Activated B cell treated with CpG ODN at 0.5 μM for 24 hours (primary cell): ENCODE results near the gene MSI2. TPM values are rescaled to one million over a fixed set of nuclear protein-coding genes. Genes with fewer than 3 reads are reported as not detected.

Experiments
- ATAC-seq: fragments of 200-7000 bp; cut with Tn5 transposase; one replicate; pipeline ENCODE4 v1.10.0; 2021; ENCODE audit warnings: low read depth, mild to moderate bottlenecking, moderate library complexity
- CTCF ChIA-PET: fragments of 350-600 bp; sonication (Branson Sonifier 250); formaldehyde crosslinking; loops from one replicate; lab custom pipeline; 2021; ENCODE audit warnings: antibody characterized with exemption; lab: Charles Lee
- POLR2A ChIA-PET: fragments of 350-600 bp; sonication (Branson Sonifier 250); formaldehyde crosslinking; loops from one replicate; lab custom pipeline; 2021; ENCODE audit warnings: antibody characterized with exemption; lab: Charles Lee
- DNase-seq: peaks from one replicate; pipeline ENCODE4 v3.0.0; 2022
- H3K27ac Mint-ChIP-seq: one replicate; pipeline ENCODE4 v1.8.0; 2020; ENCODE audit warnings: mixed read lengths
- H3K27me3 Mint-ChIP-seq: one replicate; pipeline ENCODE4 v1.8.0; 2021; ENCODE audit warnings: mixed read lengths
- H3K36me3 Mint-ChIP-seq: one replicate; pipeline ENCODE4 v1.8.0; 2021; ENCODE audit warnings: low read depth, mixed read lengths
- H3K4me1 Mint-ChIP-seq: one replicate; pipeline ENCODE4 v1.8.0; 2021; ENCODE audit warnings: mixed read lengths
- H3K4me3 Mint-ChIP-seq: one replicate; pipeline ENCODE4 v1.8.0; 2020; ENCODE audit warnings: mild to moderate bottlenecking, mixed read lengths
- H3K9me3 Mint-ChIP-seq: one replicate; pipeline ENCODE4 v1.8.0; 2020; ENCODE audit warnings: mixed read lengths
- intact Hi-C: fragments of 100-400 bp; cut with micrococcal nuclease; formaldehyde crosslinking; loops from one replicate; pipeline ENCODE4 v1.15.1; 2024
- total RNA-seq: library from RNA; stranded (reverse); gene quantifications from 2 replicates; pipeline ENCODE4 v1.2.3, GENCODE V29; 2022
- TF ChIP-seq, protein P1 (sequence below): fragments of 200-600 bp; IDR thresholded peaks from one replicate; pipeline ENCODE4 v1.8.0; 2022; ENCODE audit warnings: antibody characterized with exemption, mild to moderate bottlenecking

The MSI2 gene
- total RNA-seq, 1 donor from 2014 or later: 102 TPM

DNA sequence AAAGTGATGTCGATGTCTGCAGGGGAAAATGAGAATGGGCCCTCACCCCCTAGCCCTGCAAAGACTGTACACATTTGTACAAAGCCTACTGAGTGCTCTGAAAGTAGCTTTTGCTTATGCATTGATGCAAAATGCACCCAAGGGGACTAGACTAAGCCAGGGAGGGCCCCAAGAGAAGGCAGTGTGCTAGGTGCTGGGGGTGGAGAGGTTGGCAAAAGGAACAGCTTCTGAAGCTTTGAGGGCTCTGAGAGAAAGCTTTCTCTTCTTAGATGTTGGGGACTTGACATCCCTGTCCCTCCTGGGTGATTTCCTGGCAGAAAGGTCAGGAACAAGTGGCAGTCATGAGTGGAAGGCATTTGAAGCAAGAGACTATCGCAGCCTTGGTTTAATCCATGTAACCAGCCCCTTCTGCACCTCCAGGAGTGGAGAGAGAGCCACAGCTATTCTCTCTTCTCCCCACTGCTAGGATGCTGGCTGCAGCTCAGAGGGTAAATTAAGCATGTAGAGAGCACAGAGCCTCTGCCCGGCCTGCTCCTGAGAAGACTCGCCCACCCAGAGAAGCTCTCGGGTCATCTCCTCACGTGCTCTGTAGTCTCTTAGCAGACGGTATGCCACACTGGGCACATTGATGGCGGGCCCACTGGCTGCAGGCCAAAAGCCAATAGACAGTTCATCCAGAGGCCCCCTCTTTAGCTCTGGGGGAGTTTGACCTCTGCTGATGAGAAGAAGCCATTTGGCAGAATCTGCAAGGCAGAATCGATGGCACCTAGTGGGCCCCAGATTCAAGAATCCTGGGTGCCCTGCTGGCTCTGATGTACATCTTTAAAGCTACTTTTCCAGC lies 221.4 kb downstream of the MSI2 start:
- ChIA-PET POLR2A (no interaction called here), CTCF (no interaction called here)
- H3K4me3 Mint-ChIP-seq: no peak overlapping the region
- intact Hi-C loops: no loop called here
- DNase-seq (no peak), ATAC-seq (no peak)
- H3K27ac Mint-ChIP-seq: no peak overlapping the region
- no peaks in the 10 kb centered on the region for H3K9me3 Mint-ChIP-seq
- H3K36me3 Mint-ChIP-seq: peaks cover 13% of the 10 kb centered on the region
- peaks cover 12% of the 10 kb centered on the region for H3K4me1 Mint-ChIP-seq
- H3K27me3 Mint-ChIP-seq: no peaks in the 10 kb centered on the region
- TF ChIP-seq, protein P1, sequence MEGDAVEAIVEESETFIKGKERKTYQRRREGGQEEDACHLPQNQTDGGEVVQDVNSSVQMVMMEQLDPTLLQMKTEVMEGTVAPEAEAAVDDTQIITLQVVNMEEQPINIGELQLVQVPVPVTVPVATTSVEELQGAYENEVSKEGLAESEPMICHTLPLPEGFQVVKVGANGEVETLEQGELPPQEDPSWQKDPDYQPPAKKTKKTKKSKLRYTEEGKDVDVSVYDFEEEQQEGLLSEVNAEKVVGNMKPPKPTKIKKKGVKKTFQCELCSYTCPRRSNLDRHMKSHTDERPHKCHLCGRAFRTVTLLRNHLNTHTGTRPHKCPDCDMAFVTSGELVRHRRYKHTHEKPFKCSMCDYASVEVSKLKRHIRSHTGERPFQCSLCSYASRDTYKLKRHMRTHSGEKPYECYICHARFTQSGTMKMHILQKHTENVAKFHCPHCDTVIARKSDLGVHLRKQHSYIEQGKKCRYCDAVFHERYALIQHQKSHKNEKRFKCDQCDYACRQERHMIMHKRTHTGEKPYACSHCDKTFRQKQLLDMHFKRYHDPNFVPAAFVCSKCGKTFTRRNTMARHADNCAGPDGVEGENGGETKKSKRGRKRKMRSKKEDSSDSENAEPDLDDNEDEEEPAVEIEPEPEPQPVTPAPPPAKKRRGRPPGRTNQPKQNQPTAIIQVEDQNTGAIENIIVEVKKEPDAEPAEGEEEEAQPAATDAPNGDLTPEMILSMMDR: no peak

DNA sequence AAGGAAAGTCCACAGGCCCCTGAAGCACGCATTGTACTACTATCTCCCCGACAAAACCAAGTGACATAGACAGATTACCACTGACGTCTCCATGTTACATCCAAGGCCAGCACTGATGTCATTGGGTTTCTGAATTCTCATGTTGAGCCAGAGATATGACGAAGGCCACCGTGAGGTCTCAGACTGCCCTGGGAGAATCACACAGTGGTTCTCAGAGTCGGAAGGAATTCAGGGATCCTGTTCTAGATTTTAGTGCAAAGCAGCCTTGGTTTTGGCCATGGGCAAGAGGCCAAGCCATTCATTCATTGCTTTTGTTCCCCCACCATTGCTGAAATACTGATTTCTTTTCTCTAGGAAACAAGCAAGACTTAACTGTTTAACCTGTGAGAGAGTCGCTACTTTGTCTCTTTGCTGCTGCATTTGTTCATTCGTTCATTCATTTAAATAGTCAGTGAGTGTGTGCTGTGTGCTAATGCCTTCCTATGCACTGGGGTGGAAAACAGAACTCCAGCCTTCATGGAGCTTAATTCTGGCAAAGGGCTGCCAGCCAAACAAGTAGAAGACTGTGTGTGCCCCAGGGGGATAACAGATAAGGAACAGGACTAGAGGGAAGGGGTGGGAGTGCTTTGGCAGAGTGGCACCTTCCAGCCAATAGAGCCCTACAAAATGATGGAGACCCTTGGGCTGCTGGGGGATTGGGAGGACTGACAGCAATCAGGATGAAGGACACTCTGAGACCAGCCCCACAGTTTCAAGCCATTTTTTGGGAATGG lies 222.3 kb downstream of the MSI2 start:
- H3K4me1 Mint-ChIP-seq: peaks cover 12% of the 10 kb centered on the region

DNA sequence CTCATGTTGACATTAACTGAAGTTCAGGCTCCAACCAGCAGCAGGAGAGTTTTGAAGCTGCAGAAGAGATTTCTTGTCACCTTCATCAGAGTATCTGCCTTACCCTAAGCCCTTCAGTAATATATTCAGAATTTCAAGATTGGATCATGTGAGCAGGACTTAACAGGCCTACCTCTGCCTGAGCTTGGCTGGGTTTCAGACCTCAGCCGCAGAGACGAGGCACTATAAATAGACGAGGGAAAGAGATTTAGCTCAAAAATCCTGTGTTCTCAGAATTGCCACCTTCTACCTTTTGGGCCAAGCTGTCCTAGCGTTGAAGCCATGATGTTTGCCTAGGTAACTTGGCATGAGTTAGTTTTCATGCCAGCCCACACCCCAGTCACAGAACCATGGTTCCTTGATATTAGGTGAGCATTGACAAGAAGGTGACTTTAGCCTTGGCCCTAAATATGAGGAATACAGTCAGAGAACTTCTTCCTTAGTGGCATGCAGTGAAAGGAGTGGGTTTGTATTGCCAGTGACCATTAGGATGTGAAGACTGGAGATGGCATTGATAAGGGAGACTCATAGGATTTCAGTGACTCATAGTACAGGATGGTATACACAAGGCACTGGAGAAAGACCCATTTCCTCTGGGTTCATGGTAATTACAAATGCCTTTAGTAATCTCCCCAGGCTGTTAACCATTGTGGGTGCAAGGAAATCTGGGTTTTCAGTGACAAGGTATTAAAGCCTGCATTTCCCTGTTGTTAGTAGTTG lies 224.3 kb downstream of the MSI2 start:
- Mint-ChIP-seq H3K4me3 (no peak overlapping the region), H3K27ac (no peak overlapping the region), H3K9me3 (no peaks in the 10 kb centered on the region), H3K4me1 (peaks cover 27% of the 10 kb centered on the region), H3K36me3 (peaks cover 9% of the 10 kb centered on the region), H3K27me3 (no peaks in the 10 kb centered on the region)
- CTCF ChIA-PET: interaction anchor here (1.0 kb wide), 1 partner anchor 72 kb away, joined by 3 read pairs; no protein-coding TSS in a partner anchor
- TF ChIP-seq, protein P1: no peak
- no peak for ATAC-seq
- no peak for DNase-seq
- intact Hi-C loops: no loop called here
- POLR2A ChIA-PET: no interaction called here

More for the DNA sequence above, 222.3 kb downstream of the MSI2 start:
- POLR2A ChIA-PET: no interaction called here
- H3K27me3 Mint-ChIP-seq: no peaks in the 10 kb centered on the region
- no peak overlapping the region for H3K27ac Mint-ChIP-seq
- CTCF ChIA-PET: no interaction called here
- DNase-seq: no peak
- no peak for ATAC-seq
- no peaks in the 10 kb centered on the region for H3K9me3 Mint-ChIP-seq
- intact Hi-C loops: no loop called here
- peaks cover 13% of the 10 kb centered on the region for H3K36me3 Mint-ChIP-seq
- TF ChIP-seq, protein P1: no peak
- H3K4me3 Mint-ChIP-seq: no peak overlapping the region

DNA sequence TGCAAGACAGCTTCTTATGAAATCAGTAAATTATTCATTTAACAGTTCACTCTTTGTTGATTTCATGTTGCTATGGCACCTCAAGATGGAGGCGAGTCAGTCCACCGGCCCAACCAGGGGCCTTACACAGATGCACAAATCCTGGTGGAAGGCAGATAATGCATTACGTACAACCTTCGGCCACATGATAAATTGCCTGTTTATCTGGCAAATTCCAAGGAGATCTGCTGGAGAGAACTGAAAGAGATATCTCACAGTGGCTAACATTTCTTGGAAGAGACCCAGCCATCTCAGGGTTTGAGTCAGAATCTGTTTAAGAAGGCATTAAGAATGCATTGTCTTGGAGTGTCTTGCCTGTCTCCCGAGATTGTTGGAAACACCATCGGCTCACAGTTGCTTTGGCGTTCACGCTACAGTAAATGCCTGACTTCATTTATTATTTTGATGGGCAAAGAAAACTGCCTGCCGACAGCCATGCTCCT lies 225.6 kb downstream of the MSI2 start:
- Mint-ChIP-seq H3K27me3 (no peaks in the 10 kb centered on the region), H3K36me3 (peaks cover 9% of the 10 kb centered on the region), H3K9me3 (no peaks in the 10 kb centered on the region), H3K4me3 (no peak overlapping the region), H3K27ac (no peak overlapping the region), H3K4me1 (peaks cover 40% of the 10 kb centered on the region)
- intact Hi-C loops: no loop called here
- ChIA-PET CTCF (no interaction called here), POLR2A (no interaction called here)
- TF ChIP-seq, protein P1: no peak
- no peak for DNase-seq
- no peak for ATAC-seq
